GM19468 (cell line): Measurements from ENCODE around the gene SLC35F3.
"Not testable (repeated sequence)": the region's sequence is repeated elsewhere in the genome, so short reads cannot be mapped to it uniquely, and the experiment has no call there.

Experiments
- ATAC-seq: cut with Tn5 transposase; IDR thresholded peaks from one replicate; pipeline ENCODE4 v1.9.1; 2021; ENCODE audit warnings: mild to moderate bottlenecking, moderate library complexity, moderate number of reproducible peaks; ENCODE audit not compliant: unreplicated experiment; ENCODE audit errors: extremely low read depth

The SLC35F3 gene

DNA sequence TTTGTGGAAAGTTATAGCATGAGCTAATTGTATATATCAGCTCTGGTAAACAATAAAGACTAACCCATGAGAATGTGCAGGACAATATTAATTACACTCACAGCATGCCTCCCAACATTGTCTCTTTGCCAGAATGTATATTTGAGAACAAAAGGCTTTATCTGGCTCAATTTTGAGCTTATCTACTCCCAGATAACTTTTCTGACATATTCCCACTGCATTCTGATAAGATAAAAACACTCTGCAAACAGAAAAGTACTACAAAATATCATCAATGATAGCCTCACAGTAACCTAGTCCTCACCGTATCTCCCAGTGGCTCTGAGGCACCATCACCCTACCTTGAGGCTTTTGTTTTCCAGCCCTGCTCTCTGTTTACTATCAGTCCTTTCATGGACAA lies 188.6 kb downstream of the SLC35F3 start:
- ATAC-seq, result no peak

DNA sequence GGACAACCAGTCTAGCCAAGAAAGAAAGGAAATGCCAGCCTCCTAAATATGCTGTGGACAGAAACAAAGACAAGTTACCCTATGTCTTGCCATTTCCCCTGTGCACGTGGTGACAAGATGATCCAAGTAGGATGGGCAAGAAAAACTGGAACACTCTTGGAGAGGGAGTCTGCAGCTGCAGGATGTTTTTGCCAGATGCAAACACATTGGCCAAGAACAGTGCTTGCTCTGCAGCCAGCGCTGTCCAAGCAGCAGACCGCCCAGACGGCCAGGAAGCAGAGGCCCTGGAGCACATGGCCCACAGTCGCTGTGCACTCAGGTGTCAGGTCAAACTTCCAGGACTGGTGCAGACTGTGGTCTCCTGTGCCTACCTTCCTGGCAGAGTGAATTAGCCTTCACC lies 189.3 kb downstream of the SLC35F3 start:
- ATAC-seq, result no peak

DNA sequence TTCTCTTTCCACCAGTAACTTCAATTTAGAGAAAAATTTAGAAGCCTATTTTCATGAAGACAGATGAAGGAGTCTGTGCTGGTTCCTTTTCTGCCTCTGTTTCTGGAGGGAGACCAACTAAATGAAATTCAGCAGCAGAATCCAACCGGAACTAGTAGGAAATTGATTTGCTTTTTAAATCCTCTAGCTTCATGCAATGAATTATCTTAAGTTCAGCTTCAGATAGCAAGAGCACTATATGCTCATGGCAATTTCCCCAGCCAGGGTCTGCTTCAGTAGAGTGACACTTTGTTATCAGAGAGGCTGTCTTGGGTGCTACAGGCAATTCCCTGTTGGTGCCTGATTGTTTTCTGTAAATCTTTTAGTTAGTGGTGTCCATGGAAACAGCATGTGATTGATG lies 189.7 kb downstream of the SLC35F3 start:
- ATAC-seq, result no peak

DNA sequence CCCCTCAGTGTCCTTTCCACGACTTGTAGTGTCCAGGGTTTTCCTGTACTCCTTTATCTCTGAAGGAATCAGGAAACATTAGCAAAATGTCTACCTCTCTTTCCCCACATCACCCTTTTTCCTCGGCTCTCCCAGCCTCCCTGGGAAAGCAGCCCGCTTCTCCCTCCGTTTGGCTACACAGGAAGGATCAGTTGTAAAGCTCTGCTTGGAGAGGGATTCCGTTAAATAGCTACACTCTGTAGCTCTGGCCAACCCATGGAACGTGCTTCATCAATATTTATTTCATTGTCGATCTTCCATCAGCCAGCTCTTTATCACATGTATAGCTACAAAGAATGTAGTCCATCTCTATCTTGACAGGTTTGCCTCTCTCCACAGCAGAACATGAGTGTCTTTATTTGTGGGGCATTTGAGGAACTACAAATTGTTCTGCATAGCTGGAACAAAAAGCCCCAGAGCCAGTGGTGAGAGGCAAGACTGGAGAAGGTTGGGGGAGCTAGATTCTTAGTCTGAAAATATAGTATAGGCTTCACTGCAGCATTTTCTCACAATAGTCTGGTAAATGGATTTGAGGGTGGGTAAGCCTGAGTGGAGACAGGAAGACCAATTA lies 191.8 kb downstream of the SLC35F3 start:
- ATAC-seq, result no peak

DNA sequence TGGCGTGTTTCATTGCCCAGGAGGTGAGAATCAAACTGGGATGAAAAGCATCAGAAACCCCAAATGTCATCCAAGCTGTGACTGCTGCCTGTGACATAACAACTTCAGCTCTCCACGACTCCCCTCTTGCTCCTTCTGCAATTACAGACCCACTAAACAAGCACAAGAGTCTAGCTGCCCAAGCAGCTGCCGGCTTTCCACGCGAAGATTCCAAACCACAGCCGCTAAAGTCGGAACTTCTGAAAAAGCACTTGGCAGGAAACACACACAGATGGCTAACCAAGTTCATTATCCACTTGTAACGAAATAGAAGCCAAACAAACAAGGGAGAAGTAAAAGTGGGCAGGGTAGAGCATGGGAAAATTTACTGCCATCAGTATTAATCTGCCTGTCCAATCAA lies 198.1 kb downstream of the SLC35F3 start:
- no peak for ATAC-seq

DNA sequence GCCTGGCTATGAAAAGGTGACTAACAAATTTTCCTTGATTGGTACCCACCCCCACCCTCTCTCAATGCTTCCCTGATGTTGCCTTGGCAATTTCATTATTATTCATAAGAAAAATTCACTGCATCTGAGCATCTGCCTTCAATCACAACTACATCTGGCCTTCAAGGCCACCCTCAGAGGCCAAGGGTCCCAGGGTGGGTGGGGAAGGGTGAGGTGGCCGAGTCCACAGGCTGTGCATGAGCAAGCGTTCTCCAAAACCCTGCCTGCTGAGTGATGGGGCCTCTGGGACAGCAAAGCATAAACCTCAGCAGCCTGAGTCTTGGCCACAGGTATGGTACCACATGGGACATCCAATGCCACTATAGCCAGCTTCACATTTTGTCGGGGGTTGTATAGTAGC lies 198.7 kb downstream of the SLC35F3 start:
- ATAC-seq, result no peak

DNA sequence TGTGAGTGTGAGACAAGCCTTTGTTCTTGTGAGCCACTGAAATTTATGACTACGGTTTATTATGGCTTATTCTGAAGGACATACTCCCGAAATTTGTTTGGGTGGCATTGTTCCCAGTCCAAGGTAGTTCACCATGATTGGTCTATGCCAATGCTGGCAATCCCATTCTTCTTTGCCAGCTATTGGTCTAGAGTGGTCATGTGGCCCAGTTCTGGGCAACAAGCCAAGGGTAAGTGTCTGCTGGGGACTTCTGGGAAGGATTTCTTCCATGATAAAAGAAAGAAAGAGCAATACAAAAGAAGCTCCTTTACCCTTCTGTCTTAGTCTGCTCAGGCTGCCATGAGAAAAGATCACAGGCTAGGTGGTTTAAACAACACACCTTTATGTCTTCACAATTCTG lies 201.6 kb downstream of the SLC35F3 start:
- ATAC-seq, result no peak

DNA sequence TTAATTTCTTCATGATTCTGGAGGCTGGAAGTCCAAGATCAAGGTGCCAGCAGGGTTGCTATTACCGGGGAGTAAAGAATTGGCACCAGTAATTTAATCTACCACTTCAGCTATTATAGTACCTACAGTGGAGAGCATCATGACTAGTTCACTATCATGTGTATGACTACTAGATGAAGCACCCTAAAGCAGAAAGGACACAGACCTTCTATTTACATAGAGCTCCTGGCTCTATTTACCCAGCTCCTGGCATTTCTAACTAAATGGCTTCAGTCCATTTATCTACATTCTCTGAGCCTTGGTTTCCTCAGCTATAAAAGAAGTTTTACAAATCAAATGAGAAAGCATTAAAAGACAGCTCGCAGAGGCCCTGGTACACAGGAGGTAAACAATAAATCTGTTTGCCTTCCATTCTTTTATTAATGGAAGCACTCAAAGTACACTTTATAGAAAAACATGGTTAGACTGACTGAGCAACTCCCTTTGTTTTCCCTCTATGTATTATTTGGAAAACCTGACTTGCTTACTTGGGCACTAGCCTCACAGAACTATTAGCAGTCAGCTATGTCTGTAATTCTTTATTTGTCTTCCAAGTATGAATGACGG lies 203.0 kb downstream of the SLC35F3 start:
- no peak for ATAC-seq

DNA sequence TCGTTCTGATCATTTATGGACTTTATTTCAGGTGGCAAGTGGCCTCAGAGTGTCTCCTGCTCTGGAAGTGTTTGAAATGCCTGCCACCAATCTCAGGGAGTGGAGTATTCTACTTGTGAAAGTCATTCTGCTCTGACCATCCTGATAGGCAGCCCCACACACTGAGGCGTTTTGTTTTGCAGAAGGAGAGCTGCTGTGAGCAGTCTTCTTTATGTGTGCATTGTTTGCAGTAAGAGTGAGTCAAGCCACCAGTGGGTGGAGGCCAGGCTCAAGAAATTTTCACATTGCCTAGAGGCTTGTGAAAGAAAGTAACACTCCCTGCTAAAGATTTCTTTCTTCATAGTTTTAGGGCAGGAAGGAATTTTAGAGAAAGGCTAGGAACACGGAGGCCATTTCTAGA lies 204.4 kb downstream of the SLC35F3 start:
- no peak for ATAC-seq

DNA sequence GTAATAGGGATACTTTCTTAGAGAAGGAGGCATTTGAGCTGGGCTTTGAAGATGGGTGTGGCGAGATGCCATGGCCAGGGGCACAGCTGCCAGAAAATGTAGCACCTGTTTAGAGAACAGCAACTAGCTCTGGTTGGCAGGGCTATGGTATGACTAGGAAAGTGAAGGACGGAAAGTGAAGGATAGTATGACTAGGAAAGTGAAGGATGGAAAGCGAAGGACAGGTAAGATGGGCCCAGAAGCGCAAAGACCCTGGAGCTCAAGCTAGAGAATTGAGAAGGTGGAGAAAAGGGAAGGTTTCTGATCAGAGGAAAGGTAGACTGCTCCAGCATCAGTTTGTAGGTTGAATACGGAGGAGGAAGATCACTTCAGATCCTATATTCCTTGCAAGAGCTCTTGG lies 205.4 kb downstream of the SLC35F3 start:
- no peak for ATAC-seq

DNA sequence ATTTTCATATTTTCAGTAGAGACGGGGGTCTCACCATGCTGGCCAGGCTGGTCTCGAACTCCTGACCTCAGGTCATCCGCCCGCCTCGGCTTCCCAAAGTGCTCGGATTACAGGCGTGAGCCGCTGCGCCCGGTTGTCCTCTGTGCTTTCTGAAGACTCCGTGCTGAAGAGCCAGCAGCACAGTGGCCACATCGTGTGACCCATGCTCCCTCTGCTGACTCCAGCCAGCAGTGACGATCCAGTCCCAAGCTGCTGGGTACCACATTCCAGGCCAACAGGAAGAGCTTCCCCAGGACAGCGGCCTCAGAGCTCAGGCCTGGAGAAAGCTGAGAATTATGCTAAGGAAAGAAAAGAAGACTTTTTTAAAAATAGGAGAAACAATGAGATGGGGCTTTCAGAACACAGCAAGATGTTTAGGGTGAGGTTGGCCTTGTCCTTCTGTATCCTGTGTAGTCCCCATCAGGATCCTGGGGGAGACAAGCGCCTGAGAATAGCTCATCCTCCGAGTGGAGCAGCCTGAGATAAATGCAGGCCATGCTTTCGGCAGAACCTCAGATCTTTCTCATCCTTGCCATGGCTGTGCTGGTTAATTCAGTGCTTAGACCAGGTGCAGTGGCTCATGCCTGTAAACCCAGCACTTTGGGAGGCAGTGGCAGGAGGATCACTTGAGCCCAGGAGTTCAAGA lies 207.1 kb downstream of the SLC35F3 start:
- no peak for ATAC-seq

DNA sequence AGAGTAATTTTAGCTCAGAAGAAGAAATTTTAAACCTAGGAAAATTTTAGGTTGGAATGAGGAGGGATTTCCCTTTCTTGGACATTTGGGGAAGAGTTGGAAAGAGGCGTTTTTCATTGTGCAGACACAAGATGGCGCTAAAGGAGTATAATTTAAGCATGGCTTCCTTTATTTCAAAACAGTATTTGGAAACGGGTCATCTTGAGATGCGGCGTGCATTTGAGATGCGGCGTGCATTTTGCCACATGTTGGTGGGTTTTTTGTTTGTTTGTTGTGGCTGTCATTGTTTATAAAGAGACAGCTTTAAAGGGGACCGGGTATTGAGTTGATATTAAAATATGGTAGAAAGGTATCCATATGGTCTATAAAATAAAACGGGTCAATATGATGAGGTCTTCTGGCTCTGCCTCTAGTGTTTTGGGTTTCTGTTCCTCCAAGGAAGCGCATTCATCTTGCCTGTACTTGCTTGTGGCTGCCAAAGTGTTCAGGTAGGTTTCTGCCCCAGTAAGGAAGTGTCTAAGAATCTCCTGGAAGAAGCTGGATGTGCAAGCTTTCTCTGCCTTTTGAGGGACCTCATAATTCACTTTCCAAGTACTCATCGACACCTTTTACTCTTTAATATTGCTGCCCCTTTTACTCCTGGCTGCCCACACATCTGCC lies 210.3 kb downstream of the SLC35F3 start:
- no peak for ATAC-seq

DNA sequence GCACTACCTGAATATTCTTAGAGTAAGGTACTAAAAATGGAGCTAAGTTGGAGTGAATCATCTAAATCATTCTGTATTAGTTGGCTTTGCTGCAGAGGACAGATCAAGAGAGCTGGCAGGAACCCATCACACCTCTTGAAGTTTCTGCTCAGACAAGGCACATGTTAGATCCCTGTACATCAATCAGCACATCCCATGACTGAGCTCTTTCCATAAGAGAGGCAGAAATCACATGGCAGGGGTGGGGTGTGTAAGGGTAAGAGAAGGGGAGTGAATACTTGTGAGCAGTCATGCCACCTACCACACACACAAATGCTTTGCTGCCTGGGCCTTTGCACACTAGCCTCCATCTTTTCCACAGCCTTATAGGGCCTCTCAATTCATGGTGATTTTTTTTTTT lies 214.4 kb downstream of the SLC35F3 start:
- no peak for ATAC-seq

DNA sequence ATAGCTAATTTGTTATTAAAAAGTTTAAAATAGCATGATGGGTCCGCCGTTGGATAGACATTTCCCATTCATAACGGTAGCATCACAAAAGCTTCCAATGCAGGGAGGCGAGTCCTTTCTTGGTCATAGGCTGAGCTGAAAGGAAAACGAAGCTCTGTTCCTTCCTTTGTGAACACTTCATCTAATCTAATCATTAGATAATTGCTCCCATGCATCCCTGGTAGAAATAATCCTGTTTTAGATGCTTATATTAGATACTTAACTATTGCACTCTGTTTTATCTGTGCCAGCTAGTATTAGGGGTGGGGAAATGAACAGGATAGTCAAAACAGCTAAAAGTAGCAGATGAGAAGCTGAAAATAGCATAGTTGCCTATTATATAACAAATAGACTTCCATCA lies 215.0 kb downstream of the SLC35F3 start:
- ATAC-seq, result no peak

DNA sequence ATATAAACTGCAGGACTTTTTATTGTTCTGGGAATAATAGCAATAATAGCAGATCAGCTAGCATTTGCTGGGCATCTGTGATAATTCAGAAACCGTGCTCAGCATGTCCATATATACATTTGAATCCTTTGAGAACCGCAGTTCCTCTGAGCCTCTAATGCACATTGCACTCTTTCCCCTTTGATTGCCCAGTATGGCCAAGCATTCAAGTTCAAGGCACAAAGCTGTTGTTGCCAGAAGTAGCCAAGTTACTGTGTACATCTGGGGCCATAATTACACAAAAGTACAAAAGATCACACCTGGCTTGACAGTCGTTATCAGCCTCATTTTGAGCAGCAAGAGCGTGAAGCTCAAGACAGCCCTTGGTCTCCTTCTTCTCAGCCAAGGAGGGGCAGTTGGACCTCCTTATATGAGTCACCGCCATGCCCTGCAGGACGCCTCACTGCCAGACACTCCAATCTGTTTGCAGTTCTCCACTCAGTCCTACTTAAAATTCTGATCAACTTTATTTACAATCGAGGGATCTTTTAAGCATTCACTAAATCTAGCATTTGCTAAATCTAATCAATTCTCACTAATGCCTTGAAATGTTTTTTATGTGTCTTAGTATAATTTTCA lies 216.0 kb downstream of the SLC35F3 start:
- ATAC-seq, result no peak

DNA sequence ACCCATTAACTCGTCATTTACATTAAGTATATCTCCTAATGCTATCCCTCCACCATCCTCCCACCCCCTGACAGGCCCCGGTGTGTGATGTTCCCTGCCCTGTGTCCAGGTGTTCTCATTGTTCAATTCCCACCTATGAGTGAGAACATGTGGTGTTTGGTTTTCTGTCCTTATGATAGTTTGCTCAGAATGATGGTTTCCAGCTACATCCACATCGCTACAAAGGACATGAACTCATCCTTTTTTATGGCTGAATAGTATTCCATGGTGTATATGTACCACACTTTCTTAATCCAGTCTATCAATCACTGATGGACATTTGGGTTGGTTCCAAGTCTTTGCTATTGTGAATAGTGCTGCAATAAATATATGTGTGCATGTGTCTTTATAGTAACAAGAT lies 217.2 kb downstream of the SLC35F3 start:
- ATAC-seq, result not testable (repeated sequence)

DNA sequence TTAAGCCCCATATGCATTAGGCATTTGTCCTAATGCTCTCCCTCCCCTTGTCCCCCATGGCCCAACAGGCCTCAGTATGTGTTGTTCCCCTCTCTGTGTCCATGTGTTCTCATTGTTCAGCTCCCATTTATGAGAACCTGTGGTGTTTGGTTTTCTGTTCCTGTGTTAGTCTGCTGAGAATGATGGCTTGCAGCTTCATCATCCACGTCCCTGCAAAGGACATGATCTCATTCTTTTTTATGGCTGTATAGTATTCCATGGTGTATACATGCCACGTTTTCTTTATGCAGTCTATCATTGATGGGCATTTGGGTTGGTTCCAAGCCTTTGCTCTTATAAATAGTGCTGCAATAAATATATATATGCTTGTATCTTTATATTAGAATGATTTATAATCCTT lies 218.1 kb downstream of the SLC35F3 start:
- ATAC-seq, result not testable (repeated sequence)

DNA sequence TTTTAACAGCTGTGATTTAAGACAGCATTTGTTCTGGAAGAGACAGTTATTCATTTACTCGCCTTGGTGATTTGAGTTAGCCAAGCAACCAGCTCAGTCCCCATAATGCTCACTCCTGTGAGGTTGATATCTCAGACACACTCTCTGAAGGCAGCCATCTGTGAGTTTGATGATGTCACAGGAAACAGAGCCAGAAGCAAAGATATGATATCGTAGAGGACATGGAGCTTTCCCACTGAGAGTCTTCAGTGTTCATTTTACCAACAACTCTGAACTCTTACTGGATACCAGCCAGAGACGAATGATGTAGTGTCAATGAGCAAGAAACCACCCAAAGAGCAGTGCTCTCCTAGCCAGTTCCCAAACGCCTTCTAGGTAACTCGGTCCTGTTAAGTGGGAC lies 219.4 kb downstream of the SLC35F3 start:
- ATAC-seq, result no peak

DNA sequence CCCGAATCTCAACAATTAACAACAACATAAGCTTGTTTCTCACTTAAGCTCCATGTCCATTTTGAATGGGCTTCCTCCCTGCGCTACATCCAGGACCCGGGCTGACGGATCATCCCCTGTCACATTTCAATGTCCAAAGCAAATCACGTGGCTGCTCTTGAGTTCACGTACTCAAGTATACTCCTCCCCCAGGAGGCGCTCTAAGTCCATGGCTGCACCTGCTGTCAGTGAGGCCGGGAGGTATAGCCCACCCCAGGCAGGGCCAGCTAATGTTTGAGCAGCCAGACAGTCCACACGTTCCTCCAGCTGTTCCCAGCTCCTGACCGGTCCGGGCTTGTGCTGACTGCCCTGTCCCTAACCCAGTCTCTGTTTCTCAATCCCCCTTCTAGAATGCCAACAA lies 220.8 kb downstream of the SLC35F3 start:
- no peak for ATAC-seq

DNA sequence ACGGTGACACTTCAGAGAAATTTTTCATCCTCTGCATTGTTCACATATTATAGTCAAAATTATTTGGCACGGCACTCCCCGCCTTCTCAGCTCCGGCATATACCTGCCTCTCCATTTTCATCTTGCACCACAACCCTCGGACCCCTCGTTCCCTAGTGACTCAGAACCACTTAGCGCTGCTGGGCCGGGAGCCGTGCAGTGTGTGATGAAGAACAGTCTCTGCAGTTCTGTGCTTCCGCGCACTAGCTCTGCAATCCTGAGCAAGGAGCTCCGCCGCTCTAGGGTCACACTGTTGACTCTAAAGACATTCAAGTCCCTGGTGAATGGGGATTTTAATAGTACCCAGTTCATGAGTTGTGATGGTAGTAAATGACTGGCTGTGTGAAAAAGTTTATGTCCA lies 221.2 kb downstream of the SLC35F3 start:
- ATAC-seq, result no peak
